ENCODE measurements around the gene TRIM17. TPM values are rescaled to one million over a fixed set of nuclear protein-coding genes. Genes with fewer than 3 reads are reported as not detected.
A peak's percentile ranks its signal among the peaks of the same experiment; 100 is the strongest.

TRIM17 gene, protein sequence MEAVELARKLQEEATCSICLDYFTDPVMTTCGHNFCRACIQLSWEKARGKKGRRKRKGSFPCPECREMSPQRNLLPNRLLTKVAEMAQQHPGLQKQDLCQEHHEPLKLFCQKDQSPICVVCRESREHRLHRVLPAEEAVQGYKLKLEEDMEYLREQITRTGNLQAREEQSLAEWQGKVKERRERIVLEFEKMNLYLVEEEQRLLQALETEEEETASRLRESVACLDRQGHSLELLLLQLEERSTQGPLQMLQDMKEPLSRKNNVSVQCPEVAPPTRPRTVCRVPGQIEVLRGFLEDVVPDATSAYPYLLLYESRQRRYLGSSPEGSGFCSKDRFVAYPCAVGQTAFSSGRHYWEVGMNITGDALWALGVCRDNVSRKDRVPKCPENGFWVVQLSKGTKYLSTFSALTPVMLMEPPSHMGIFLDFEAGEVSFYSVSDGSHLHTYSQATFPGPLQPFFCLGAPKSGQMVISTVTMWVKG
- total RNA-seq (1 to 10 TPM; 1.7 to 3.1 TPM), polyA plus RNA-seq (under 1 TPM; 0.39 to 0.62 (median 0.58) TPM), total RNA-seq (0.49 to 3.5 (median 1.9) reads per million in 6 experiments)

DNA sequence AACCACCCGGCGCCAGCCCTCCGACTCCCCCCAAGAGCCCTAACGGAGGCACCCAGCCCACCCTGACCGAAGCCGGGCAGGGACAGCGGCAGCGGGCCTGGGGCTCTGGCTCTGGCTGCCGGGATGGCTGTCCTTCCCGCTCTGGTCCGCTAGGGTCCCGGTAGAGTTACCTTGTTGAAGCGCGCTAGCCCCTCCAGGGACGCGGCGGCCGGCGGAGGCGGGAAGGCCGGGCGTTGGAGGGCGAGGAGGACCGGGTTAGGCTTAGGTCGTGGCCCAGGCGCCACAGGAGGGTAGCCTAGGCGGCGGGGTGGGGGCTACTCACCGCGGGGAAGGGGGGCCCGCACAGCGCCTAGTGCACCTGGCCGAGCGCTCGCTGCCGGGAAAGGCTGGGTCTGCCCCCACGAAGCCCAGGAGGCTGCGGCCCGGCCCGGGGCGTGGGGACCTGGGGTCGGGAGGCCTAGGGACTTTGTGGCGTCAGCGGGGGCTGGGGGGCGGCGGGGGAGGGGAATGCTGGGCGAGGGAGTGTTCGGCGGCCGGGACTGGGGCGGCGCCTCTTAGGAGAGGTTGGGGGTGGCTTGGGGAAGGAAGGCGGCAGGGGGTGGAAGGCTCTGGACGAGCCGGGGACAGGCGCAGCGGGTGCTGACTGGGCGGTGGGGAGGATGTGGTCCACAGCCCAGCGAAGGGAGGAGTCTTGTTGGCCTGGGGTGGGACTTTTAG is at the start of gene TRIM17:
Gene TRIM17, minus strand, starts transcription at position 645 of the 717 bp plus-strand sequence. CDS start 1,789 bp downstream, outside the sequence.
- DNase-seq (peak in 7 of 10 donors; percentile 19 to 47 (median 38)), ATAC-seq (peak; percentile 73 to 83)
- Mint-ChIP-seq H3K36me3 (no peaks in the 10 kb centered on the region), H3K4me1 (peaks cover 19 to 35% (median 27%) of the 10 kb centered on the region in 4 donors), H3K4me3 (peak within 1 kb of the TSS; percentile 76 to 96 (median 86)), H3K9me3 (no peaks in the 10 kb centered on the region), H3K27ac (peak within 1 kb of the TSS in 9 of 10 donors; percentile 1 to 72 (median 43)), H3K27me3 (peaks cover under 1 to 14% (median 5%) of the 10 kb centered on the region in 5 donors)
- POLR2A ChIA-PET = interaction anchor here (1.3 to 1.4 kb wide), 2 partner anchors 10 to 70 kb away, joined by 4 to 12 read pairs; partner anchors contain the start of genes RNF187 and TRIM11

DNA sequence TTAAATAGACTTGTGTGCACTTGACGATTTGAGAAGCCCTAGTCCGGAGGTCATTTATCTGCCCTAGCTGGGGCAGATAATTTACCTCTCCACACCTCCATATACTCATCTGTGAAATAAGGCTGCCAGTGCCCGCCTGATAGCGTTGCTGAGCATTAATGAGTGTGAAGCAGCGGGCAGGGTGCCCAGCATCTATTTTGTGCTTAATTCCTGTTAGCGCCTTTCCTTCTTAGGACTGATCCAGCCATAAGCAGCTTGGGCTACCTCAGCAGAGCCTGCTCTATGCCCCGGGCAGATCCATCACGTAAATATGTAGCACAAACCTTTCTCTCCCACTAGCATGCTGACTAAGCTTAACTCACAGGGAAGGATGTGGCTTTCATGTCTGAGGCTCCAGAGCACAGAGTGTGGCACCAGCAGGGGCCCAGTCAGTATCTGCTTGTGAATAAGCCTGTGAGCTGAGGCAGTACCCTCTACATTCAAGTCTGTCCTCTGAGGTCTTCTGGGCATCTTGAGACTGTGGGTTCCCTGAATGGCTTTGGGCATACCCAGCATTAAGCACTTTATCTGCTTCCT is 49.0 kb upstream of the TRIM17 start:
- Mint-ChIP-seq H3K4me1 (peaks cover 20 to 48% (median 33%) of the 10 kb centered on the region in 4 donors), H3K27me3 (peaks cover 16 to 58% (median 38%) of the 10 kb centered on the region in 5 donors), H3K4me3 (peak overlapping the region; percentile 76 to 95 (median 88)), H3K36me3 (peaks cover 0 to 2% (median 0%) of the 10 kb centered on the region in 3 donors), H3K9me3 (no peaks in the 10 kb centered on the region), H3K27ac (peak overlapping the region in 5 of 10 donors; percentile 2 to 89 (median 68))
- DNase-seq (no peak), ATAC-seq (no peak)
- POLR2A ChIA-PET = interaction anchor here (1.1 to 3.2 kb wide), 2 partner anchors 21 to 325 kb away, joined by 3 to 27 read pairs; partner anchors contain the start of gene RNF187

DNA sequence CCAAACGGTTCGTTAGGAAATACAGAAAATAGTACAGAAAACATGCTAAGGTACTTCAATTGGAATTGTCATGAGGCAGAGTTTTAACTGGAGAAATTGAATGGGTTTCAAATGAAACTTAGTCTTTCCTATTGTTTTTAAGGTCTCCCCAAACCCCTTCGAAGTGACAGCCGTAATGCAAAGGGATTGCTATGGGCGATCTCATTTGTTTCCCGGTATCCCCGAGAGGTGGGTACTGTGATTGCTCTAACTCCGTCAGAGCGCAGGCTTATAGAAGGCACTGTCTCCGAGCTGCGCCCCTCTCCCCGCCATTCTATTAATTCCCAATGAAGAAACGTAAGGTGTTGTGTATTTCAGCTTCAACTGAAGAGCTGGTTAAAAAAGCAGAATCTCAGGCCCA is 48.5 kb upstream of the TRIM17 start:
- ATAC-seq = no peak
- Mint-ChIP-seq H3K27me3 (peaks cover 16 to 58% (median 35%) of the 10 kb centered on the region in 5 donors), H3K27ac (peak overlapping the region; percentile 2 to 89 (median 76)), H3K9me3 (no peaks in the 10 kb centered on the region), H3K4me3 (peak overlapping the region; percentile 76 to 95 (median 88)), H3K4me1 (peaks cover 20 to 48% (median 35%) of the 10 kb centered on the region in 4 donors), H3K36me3 (no peaks in the 10 kb centered on the region)
- POLR2A ChIA-PET = interaction anchor here (0.8 to 3.2 kb wide), 3 partner anchors 21 to 325 kb away, joined by 3 to 27 read pairs (median 5); partner anchors contain the start of genes RNF187 and TRIM11
- DNase-seq = no peak

DNA sequence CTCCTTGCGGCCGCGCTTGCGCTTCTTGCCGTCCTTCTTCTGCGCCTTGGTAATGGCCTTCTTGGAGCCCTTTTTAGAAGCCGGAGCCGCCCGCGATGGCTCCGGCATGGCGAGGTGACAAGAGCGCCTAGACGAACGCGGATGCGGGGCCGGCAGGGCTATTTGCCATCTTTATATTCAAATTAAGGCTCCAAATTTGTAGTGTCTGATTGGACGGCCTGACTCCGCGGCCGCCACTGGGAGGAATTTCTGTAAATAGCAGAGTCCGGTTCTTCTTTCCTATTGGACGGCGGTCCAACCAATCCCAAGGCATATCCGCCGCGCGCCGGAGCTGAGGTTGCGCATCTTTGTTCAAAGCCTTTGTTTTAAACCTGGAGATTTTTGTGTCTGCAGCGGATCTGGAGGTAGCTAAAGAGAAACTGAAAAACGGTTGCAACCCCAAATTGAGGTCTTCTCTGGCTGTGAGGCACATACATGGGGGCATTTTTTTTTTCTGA is 47.9 kb upstream of the TRIM17 start:
- Mint-ChIP-seq H3K27ac (peak overlapping the region; percentile 2 to 89 (median 78)), H3K9me3 (no peaks in the 10 kb centered on the region), H3K4me3 (peak overlapping the region; percentile 76 to 95 (median 88)), H3K4me1 (peaks cover 20 to 48% (median 36%) of the 10 kb centered on the region in 4 donors), H3K27me3 (peaks cover 14 to 54% (median 34%) of the 10 kb centered on the region in 5 donors), H3K36me3 (no peaks in the 10 kb centered on the region)
- POLR2A ChIA-PET = interaction anchor here (0.6 to 3.2 kb wide), 5 partner anchors 15 to 1158 kb away, joined by 3 to 27 read pairs (median 5); partner anchors contain the start of genes RNF187 and TRIM11
- peak; percentile 71 to 93 (median 85) for DNase-seq
- peak; percentile 97 to 98 for ATAC-seq

DNA sequence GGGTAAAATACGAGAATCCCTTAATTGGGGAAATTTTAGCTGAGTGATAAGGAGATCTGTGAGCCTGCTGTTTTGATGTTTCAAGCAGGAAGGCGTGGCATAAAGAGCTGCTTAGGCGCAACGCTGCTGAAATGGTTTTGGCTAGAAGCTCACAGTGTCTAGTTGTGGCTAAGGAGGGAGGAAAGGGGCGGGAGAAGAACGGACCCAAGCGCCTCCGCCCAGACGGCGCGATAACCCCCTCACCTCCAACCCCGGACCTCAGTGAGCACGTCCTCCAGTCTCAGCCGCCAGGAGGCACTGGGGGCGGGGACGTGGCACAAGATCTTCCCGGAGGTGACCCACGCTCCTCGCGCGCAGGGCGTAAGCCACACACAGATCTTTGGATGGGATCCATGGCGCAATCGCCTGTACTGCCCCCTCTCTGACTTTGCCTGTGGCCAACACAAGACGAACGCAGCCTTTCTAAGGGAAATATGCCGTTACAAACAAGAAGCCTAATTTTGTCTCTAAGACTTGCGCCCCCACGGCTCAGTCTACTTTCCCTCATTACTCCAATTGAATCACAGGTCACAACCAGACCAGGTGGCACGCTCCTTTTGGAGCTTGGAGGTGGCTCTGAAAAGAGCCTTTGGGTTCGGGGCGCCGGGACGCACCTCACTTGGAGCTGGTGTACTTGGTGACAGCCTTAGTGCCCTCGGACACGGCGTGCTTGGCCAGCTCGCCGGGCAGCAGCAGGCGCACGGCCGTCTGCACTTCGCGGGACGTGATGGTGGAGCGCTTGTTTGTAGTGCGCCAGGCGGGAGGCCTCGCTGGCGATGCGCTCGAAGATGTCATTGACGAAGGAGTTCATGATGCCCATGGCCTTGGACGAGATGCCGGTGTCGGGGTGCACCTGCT is 47.1 kb upstream of the TRIM17 start:
- DNase-seq = peak in 3 of 10 donors; percentile 24 to 35 (median 33)
- POLR2A ChIA-PET = interaction anchor here (0.6 to 3.2 kb wide), 3 partner anchors 16 to 1158 kb away, joined by 4 to 27 read pairs (median 7); partner anchors contain the start of gene RNF187
- H3K27ac Mint-ChIP-seq = peak overlapping the region; percentile 2 to 89 (median 69)
- no peaks in the 10 kb centered on the region for H3K36me3 Mint-ChIP-seq
- H3K4me3 Mint-ChIP-seq = peak overlapping the region; percentile 76 to 95 (median 88)
- H3K4me1 Mint-ChIP-seq = peaks cover 20 to 48% (median 42%) of the 10 kb centered on the region in 4 donors
- H3K27me3 Mint-ChIP-seq = peaks cover 14 to 49% (median 26%) of the 10 kb centered on the region in 5 donors
- peak; percentile 34 to 44 for ATAC-seq
- H3K9me3 Mint-ChIP-seq = no peaks in the 10 kb centered on the region

DNA sequence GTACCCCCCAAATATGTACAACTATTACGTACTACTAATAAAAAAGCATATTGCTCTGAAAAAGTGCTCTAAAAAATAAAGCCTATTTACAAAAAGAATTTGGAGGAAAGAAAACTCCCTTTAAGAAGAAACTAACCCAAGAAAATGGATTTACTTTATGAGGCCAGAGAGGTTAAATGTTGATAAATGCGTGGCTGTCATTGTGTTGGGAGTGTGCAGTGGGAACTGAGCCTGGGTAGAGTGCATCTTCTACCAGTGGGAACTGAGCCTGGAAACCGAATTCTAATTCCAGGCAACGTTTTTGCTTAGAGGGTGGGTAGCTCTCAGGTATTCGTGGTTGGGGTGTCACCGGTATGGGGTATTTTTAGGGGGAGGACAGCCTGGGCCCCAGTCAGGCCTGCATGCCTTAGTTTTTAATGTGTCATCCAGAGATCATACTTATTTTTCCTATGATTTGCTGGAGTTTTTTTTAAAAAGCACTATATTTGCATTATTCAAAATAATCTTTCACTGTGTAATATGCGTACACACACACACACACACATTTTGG is 46.4 kb upstream of the TRIM17 start:
- peaks cover 0 to 1% (median 0%) of the 10 kb centered on the region in 9 donors for H3K9me3 Mint-ChIP-seq
- H3K4me1 Mint-ChIP-seq = peaks cover 25 to 55% (median 49%) of the 10 kb centered on the region in 4 donors
- peaks cover 0 to 3% (median 0%) of the 10 kb centered on the region in 3 donors for H3K36me3 Mint-ChIP-seq
- POLR2A ChIA-PET = interaction anchor here (3.2 kb wide), 1 partner anchor 23 kb away, joined by 27 read pairs; the partner anchor contains the start of gene RNF187
- DNase-seq = no peak
- peak overlapping the region in 2 of 10 donors; percentile 61 to 75 for H3K27ac Mint-ChIP-seq
- H3K27me3 Mint-ChIP-seq = peaks cover 11 to 46% (median 22%) of the 10 kb centered on the region in 5 donors
- no peak for ATAC-seq
- peak overlapping the region in 8 of 10 donors; percentile 83 to 95 (median 89) for H3K4me3 Mint-ChIP-seq

DNA sequence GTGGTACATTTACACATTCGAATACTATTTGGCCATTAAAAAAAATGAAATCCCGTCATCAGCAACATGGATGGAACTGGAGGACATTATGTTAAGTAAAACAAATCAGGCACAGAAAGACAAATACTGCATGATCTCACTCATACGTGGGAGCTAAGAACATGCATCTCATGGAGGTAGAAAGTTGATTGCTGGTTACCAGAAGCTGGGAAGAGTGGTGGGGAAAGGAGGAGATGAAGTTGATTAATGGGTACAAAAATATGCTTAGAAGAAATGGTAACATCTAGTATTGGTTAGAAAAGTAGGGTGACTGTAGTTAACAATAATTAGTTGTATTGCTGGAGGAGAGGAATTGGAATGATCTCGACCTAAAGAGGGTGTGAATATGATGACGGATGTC is 45.9 kb upstream of the TRIM17 start:
- Mint-ChIP-seq H3K9me3 (peaks cover 0 to 1% (median 0%) of the 10 kb centered on the region in 9 donors), H3K4me1 (peaks cover 28 to 59% (median 53%) of the 10 kb centered on the region in 4 donors), H3K27me3 (peaks cover 10 to 46% (median 17%) of the 10 kb centered on the region in 5 donors), H3K36me3 (peaks cover 0 to 3% (median 0%) of the 10 kb centered on the region in 3 donors), H3K4me3 (peak overlapping the region in 5 of 10 donors; percentile 4 to 87 (median 31)), H3K27ac (peak overlapping the region in 1 of 10 donors; percentile 22)
- POLR2A ChIA-PET = no interaction called here
- no peak for ATAC-seq
- DNase-seq = no peak

DNA sequence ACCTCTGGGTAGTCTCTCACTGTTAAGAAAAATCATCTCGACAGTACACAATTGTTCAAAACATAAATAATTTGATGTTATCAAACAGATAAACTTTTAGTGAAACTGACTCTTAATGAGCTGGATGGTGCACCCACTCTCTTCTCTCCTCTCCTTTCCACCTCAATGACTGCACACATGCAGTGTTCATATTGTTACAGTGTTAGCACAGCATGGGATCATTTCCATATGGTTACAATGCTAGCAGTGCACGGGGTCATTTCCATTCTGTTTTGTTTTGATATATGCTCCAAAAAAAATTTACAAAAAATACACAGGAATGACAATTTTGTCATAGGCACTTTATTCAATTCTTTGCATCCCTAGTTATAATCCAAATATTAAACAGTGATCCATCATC is 44.2 kb upstream of the TRIM17 start:
- H3K27ac Mint-ChIP-seq = peak overlapping the region in 1 of 10 donors; percentile 12
- peaks cover 0 to 37% (median 13%) of the 10 kb centered on the region in 5 donors for H3K27me3 Mint-ChIP-seq
- POLR2A ChIA-PET = interaction anchor here (0.7 to 0.9 kb wide), 2 partner anchors 26 to 325 kb away, joined by 3 read pairs; partner anchors contain the start of gene RNF187
- peaks cover 30 to 72% (median 61%) of the 10 kb centered on the region in 4 donors for H3K4me1 Mint-ChIP-seq
- DNase-seq (no peak), ATAC-seq (no peak)
- H3K36me3 Mint-ChIP-seq = peaks cover 0 to 3% (median 0%) of the 10 kb centered on the region in 3 donors
- H3K9me3 Mint-ChIP-seq = peaks cover 0 to 1% (median 0%) of the 10 kb centered on the region in 9 donors
- peak overlapping the region in 9 of 10 donors; percentile 11 to 69 (median 37) for H3K4me3 Mint-ChIP-seq

DNA sequence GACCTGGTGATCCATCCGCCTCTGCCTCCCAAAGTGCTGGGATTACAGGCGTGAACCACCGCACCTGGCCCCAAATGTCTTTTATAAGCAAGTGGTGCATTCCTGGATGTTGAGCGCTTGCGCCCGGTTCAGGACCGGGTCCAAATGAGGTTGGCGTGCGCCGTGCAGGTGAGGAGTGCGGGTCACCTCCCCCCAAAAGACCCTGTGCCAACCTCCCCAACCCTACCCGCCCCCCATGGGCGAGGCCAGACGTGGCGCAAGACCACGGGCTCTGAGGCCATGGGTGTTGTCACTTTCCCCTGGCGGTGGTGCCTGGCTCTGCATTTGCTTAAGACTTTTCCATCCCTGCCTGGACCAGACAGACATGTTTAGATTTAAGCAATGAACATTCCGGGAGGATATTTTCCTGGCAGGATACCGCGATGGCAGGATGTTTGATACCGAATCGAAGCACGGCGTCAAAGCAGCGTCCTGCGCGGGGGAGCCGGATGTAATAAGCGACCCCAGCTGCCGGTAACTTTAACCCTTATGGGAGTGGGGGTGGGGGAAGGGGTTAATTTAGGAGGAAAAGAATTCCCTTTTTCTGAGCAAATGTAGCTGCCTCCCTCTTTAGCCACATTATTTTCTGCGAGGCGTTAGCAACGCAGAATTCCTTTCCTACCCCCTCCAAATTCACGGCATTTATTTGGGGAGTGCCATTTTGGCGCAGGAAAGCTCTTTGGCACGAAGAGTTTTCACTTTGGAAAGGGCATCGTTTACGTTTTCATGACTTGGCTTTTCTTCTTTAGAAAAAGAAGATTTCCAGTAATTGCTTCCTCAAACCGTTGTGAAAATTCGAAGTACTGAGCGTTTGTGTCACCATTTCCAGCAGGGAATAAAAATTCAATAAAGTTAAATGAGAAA is 42.7 kb upstream of the TRIM17 start:
- Mint-ChIP-seq H3K27ac (peak overlapping the region; percentile 89 to 100 (median 98)), H3K4me1 (peaks cover 23 to 64% (median 49%) of the 10 kb centered on the region in 4 donors), H3K36me3 (peaks cover 0 to 5% (median 0%) of the 10 kb centered on the region in 3 donors), H3K9me3 (peaks cover 0 to 1% (median 0%) of the 10 kb centered on the region in 9 donors), H3K27me3 (peaks cover 0 to 37% (median 13%) of the 10 kb centered on the region in 5 donors), H3K4me3 (peak overlapping the region; percentile 83 to 99 (median 94))
- POLR2A ChIA-PET = interaction anchor here (0.7 to 3.8 kb wide), 5 partner anchors 27 to 434 kb away, joined by 3 to 37 read pairs (median 6); partner anchors contain the start of genes RNF187 and TRIM11
- peak in 9 of 10 donors; percentile 18 to 76 (median 39) for DNase-seq
- no peak for ATAC-seq
